GM03348 (cell line): ENCODE data around the gene RIC1.
"Not testable (repeated sequence)": the region's sequence is repeated elsewhere in the genome, so short reads cannot be mapped to it uniquely, and the experiment has no call there.

Experiments
- DNase-seq: peaks from one replicate; pipeline ENCODE4 v3.0.0; 2012; ENCODE audit warnings: low spot score

RIC1 gene

GRCh38 chr9:5628530-5629311 is at the start of gene RIC1:
TSS of gene RIC1 (plus strand) at chr9:5629107. CDS start at chr9:5629310, 203 bp downstream.
- DNase-seq = peak; percentile 98

- DNase-seq = no peak
These were observed 49.0 kb upstream of the RIC1 start for GRCh38 chr9:5579881-5580280.

- DNase-seq = no peak
These were observed 48.3 kb upstream of the RIC1 start for GRCh38 chr9:5580650-5581049.

GRCh38 chr9:5581706-5582105 is 47.2 kb upstream of the RIC1 start:
- not testable (repeated sequence) for DNase-seq

GRCh38 chr9:5582835-5583195 is 46.1 kb upstream of the RIC1 start:
- peak; percentile 63 for DNase-seq

GRCh38 chr9:5586391-5586802 is 42.5 kb upstream of the RIC1 start:
- peak; percentile 50 for DNase-seq

GRCh38 chr9:5587024-5587423 is 41.9 kb upstream of the RIC1 start:
- peak; percentile 42 for DNase-seq

GRCh38 chr9:5592231-5592630 is 36.7 kb upstream of the RIC1 start:
- DNase-seq = no peak

GRCh38 chr9:5592904-5593303 is 36.0 kb upstream of the RIC1 start:
- DNase-seq = no peak

- DNase-seq = no peak
These were observed 35.0 kb upstream of the RIC1 start for GRCh38 chr9:5593904-5594303.

GRCh38 chr9:5596173-5596572 is 32.7 kb upstream of the RIC1 start:
- no peak for DNase-seq

- no peak for DNase-seq
These were observed 20.3 kb upstream of the RIC1 start for GRCh38 chr9:5608298-5609225.

GRCh38 chr9:5609226-5609596 is 19.7 kb upstream of the RIC1 start:
- DNase-seq = no peak

- DNase-seq = no peak
These were observed 18.4 kb upstream of the RIC1 start for GRCh38 chr9:5610491-5610890.

- no peak for DNase-seq
These were observed 17.4 kb upstream of the RIC1 start for GRCh38 chr9:5611321-5612184.

- DNase-seq = no peak
These were observed 16.7 kb upstream of the RIC1 start for GRCh38 chr9:5612185-5612530.

- no peak for DNase-seq
These were observed 14.7 kb upstream of the RIC1 start for GRCh38 chr9:5614192-5614591.

GRCh38 chr9:5614985-5615384 is 13.9 kb upstream of the RIC1 start:
- no peak for DNase-seq

GRCh38 chr9:5617749-5618148 is 11.2 kb upstream of the RIC1 start:
- no peak for DNase-seq

GRCh38 chr9:5620494-5620893 is 8.4 kb upstream of the RIC1 start:
- no peak for DNase-seq

- DNase-seq = no peak
These were observed 7.6 kb upstream of the RIC1 start for GRCh38 chr9:5621327-5621726.

GRCh38 chr9:5622016-5622415 is 6.9 kb upstream of the RIC1 start:
- DNase-seq = peak; percentile 64
